HG03575 (cell line): ENCODE data around the gene TRMT1L.

Experiments
- ATAC-seq: cut with Tn5 transposase; IDR thresholded peaks from one replicate; pipeline ENCODE4 v1.9.1; 2021; ENCODE audit not compliant: unreplicated experiment, insufficient number of reproducible peaks, low FRiP score; ENCODE audit errors: extremely low read depth

TRMT1L gene

GRCh38 chr1:185068341-185068740, 88.4 kb downstream of the TRMT1L start:
- no peak for ATAC-seq
